Measurements from ENCODE around the gene HBEGF. TPM values are rescaled to one million over a fixed set of nuclear protein-coding genes. Genes with fewer than 3 reads are reported as not detected.

Gene HBEGF
- polyA plus RNA-seq, 1 donor (not counting 4 experiments of a cell fraction or from before 2014, with no cell fraction given) = 53.1 TPM

DNA sequence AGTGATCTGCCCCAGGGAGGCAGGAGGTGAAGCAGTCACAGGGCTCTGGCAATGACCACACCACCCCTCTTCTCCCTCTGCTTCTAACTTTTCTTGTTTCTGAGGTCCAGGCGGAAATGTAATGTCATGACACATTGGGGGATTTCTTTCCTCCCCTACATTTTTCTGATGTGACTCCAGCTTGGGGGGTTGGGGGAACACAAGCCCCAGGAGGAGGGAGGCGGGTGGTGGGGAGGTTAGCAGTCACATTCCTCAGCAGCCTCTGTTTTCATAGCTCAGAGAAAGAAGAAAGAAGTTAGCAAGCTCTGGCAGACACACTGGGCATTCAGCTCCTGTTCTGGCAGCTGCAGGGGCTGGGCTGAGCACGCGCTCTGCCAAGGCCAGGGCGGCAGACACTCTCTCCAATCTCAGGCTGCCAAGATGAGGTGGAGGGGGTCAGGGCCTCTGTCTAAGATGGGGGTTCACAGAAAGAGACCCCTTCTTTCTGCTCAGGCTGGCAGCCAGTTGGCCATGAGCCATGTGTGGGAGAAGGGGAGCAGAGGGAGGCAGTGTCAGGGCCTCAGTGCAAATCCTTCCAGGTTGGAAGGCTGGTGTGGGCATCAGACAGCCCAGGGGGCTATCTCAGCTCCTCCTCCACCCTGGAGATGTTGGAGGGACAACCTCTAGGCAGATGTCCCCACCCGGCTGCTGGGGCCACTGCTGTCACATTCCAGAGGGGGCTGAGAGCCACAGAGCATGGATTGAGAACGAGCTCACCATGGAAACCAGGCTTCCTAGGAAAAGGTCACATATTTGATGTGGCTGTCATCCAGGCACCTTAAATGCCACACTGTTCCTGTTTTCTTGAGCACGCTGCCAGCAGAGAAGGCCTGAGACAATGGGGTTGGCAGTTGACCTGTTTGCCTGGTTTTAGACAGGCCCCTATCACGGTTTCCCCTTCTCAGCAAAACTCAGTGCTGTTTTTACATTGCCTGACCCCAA lies 23.4 kb downstream of the HBEGF start:
- DNase-seq (ENCODE audit: low read depth, low spot score) = no peak
- Histone ChIP-seq H3K4me3 (ENCODE audit: control insufficient read depth in 2 of 3, extremely low read depth in 1 of 3, insufficient read depth in 2 of 3, low read depth in 1 of 3, low read length in 3 of 3) (no peak overlapping the region), H4K20me1 (ENCODE audit: control insufficient read depth, extremely low read depth, insufficient read depth, low read length) (no peaks in the 10 kb centered on the region), H3K9me3 (ENCODE audit: control insufficient read depth, low read depth, low read length) (no peaks in the 10 kb centered on the region), H3K4me2 (ENCODE audit: control insufficient read depth, extremely low read depth, insufficient read depth, low read depth, low read length) (peak overlapping the region; percentile 46), H3K27me3 (ENCODE audit: control insufficient read depth, extremely low read depth, insufficient read depth, low read length) (no peaks in the 10 kb centered on the region), H3K9ac (ENCODE audit: control insufficient read depth, extremely low read depth, insufficient read depth, low read length) (peak overlapping the region; percentile 59), H3K27ac (ENCODE audit: control insufficient read depth, insufficient read depth, low read length) (peak overlapping the region; percentile 69), H2AFZ (ENCODE audit: control insufficient read depth, low read length) (peak overlapping the region; percentile 73), H3K79me2 (ENCODE audit: control insufficient read depth, insufficient read depth, low read length) (no peaks in the 10 kb centered on the region), H3K9me1 (ENCODE audit: control insufficient read depth, extremely low read depth, insufficient read depth, low read length) (no peaks in the 10 kb centered on the region), H3K4me1 (ENCODE audit: control insufficient read depth, extremely low read depth, insufficient read depth, low read length) (peaks cover 45% of the 10 kb centered on the region), H3K36me3 (ENCODE audit: control insufficient read depth in 2 of 2, extremely low read depth in 1 of 2, insufficient read depth in 2 of 2, low read length in 2 of 2) (no peaks in the 10 kb centered on the region)
- dilution Hi-C loops (cut with MboI; ENCODE audit: extremely low pct_ligation_motif_present, low sequenced_read_pairs) = no loop called here
- TF ChIP-seq, protein P1, sequence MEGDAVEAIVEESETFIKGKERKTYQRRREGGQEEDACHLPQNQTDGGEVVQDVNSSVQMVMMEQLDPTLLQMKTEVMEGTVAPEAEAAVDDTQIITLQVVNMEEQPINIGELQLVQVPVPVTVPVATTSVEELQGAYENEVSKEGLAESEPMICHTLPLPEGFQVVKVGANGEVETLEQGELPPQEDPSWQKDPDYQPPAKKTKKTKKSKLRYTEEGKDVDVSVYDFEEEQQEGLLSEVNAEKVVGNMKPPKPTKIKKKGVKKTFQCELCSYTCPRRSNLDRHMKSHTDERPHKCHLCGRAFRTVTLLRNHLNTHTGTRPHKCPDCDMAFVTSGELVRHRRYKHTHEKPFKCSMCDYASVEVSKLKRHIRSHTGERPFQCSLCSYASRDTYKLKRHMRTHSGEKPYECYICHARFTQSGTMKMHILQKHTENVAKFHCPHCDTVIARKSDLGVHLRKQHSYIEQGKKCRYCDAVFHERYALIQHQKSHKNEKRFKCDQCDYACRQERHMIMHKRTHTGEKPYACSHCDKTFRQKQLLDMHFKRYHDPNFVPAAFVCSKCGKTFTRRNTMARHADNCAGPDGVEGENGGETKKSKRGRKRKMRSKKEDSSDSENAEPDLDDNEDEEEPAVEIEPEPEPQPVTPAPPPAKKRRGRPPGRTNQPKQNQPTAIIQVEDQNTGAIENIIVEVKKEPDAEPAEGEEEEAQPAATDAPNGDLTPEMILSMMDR (optimal IDR thresholded peaks at IDR 0.05 in 1 of 3, IDR thresholded peaks at IDR 0.05 in 1 of 3, conservative IDR thresholded peaks at IDR 0.05 in 1 of 3; ENCODE audit: extremely low read depth in 1 of 3, insufficient read depth in 2 of 3, low read length in 3 of 3) = no peak
- no peak for TF ChIP-seq EZH2 (IDR thresholded peaks at IDR 0.05; ENCODE audit: low read length)
- FAIRE-seq = peak; percentile 83

DNA sequence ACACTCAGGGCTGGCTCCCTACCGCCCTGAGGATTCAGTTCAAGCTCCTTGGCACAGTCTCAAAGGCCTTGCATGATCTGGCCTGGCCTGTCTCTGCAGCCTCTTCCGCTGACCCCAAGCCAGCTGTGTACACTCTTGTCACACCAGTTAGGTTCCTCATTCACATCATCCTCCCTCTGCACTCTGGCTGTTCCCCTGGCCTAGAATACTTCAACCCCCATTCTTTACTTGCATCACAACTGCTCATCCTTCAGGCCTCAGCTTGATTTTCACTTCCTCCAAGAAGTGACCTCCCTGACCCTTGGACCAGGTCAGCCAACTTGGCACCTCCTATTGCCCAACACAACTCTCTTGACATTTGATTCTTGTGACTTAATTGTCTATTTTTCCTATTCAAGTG lies 24.6 kb downstream of the HBEGF start:
- no peaks in the 10 kb centered on the region for H3K79me2 ChIP-seq (ENCODE audit: control insufficient read depth, insufficient read depth, low read length)
- peaks cover 55% of the 10 kb centered on the region for H3K4me1 ChIP-seq (ENCODE audit: control insufficient read depth, extremely low read depth, insufficient read depth, low read length)
- H3K27ac ChIP-seq (ENCODE audit: control insufficient read depth, insufficient read depth, low read length) = no peak overlapping the region
- TF ChIP-seq EZH2 (IDR thresholded peaks at IDR 0.05; ENCODE audit: low read length) = no peak
- TF ChIP-seq, protein P1 (optimal IDR thresholded peaks at IDR 0.05 in 1 of 3, IDR thresholded peaks at IDR 0.05 in 1 of 3, conservative IDR thresholded peaks at IDR 0.05 in 1 of 3; ENCODE audit: extremely low read depth in 1 of 3, insufficient read depth in 2 of 3, low read length in 3 of 3) = no peak
- H4K20me1 ChIP-seq (ENCODE audit: control insufficient read depth, extremely low read depth, insufficient read depth, low read length) = no peaks in the 10 kb centered on the region
- no peaks in the 10 kb centered on the region for H3K27me3 ChIP-seq (ENCODE audit: control insufficient read depth, extremely low read depth, insufficient read depth, low read length)
- H3K9me3 ChIP-seq (ENCODE audit: control insufficient read depth, low read depth, low read length) = no peaks in the 10 kb centered on the region
- no peak for DNase-seq (ENCODE audit: low read depth, low spot score)
- no peak overlapping the region for H3K4me3 ChIP-seq (ENCODE audit: control insufficient read depth in 2 of 3, extremely low read depth in 1 of 3, insufficient read depth in 2 of 3, low read depth in 1 of 3, low read length in 3 of 3)
- dilution Hi-C loops (cut with MboI; ENCODE audit: extremely low pct_ligation_motif_present, low sequenced_read_pairs) = no loop called here
- H3K36me3 ChIP-seq (ENCODE audit: control insufficient read depth in 2 of 2, extremely low read depth in 1 of 2, insufficient read depth in 2 of 2, low read length in 2 of 2) = no peaks in the 10 kb centered on the region
- no peak for FAIRE-seq
- H3K9ac ChIP-seq (ENCODE audit: control insufficient read depth, extremely low read depth, insufficient read depth, low read length) = no peak overlapping the region
- no peaks in the 10 kb centered on the region for H3K9me1 ChIP-seq (ENCODE audit: control insufficient read depth, extremely low read depth, insufficient read depth, low read length)
- H2AFZ ChIP-seq (ENCODE audit: control insufficient read depth, low read length) = no peak overlapping the region
- no peak overlapping the region for H3K4me2 ChIP-seq (ENCODE audit: control insufficient read depth, extremely low read depth, insufficient read depth, low read depth, low read length)

Data from keratinocyte (primary cell).